Ureter (tissue), 1 donor: ENCODE measurements around the gene GRIK4. TPM values are rescaled to one million over a fixed set of nuclear protein-coding genes. Genes with fewer than 3 reads are reported as not detected.
"Not testable (repeated sequence)": the region's sequence is repeated elsewhere in the genome, so short reads cannot be mapped to it uniquely, and the experiment has no call there.

Experiments used
- DNase-seq: peaks from one replicate; pipeline ENCODE4 v3.0.0-alpha.2; 2020; ENCODE audit warnings: low spot score
- total RNA-seq: library from RNA; stranded (reverse); gene quantifications from one replicate; pipeline ENCODE4 v1.2.4, GENCODE V29; 2023
- donor health status: DM: yes; HTN: yes; CAD: no.

The GRIK4 gene
- total RNA-seq, 1 donor from 2014 or later: 0.21 TPM

- DNase-seq: no peak
Observed at GRCh38 chr11:120574876-120575275, 63.3 kb downstream of the GRIK4 start.

GRCh38 chr11:120575461-120575860 is 63.9 kb downstream of the GRIK4 start:
- no peak for DNase-seq

GRCh38 chr11:120576606-120577005 is 65.1 kb downstream of the GRIK4 start:
- no peak for DNase-seq

GRCh38 chr11:120577041-120577440 is 65.5 kb downstream of the GRIK4 start:
- no peak for DNase-seq

GRCh38 chr11:120577624-120578363 is 66.2 kb downstream of the GRIK4 start:
- no peak for DNase-seq

- DNase-seq: no peak
Observed at GRCh38 chr11:120578596-120579154, 67.1 kb downstream of the GRIK4 start.

- DNase-seq: no peak
Observed at GRCh38 chr11:120579611-120580031, 68.1 kb downstream of the GRIK4 start.

- DNase-seq: no peak
Observed at GRCh38 chr11:120581313-120581712, 69.8 kb downstream of the GRIK4 start.

- not testable (repeated sequence) for DNase-seq
Observed at GRCh38 chr11:120582535-120582934, 71.0 kb downstream of the GRIK4 start.

- DNase-seq: no peak
Observed at GRCh38 chr11:120586072-120586471, 74.5 kb downstream of the GRIK4 start.

- DNase-seq: no peak
Observed at GRCh38 chr11:120586728-120587127, 75.2 kb downstream of the GRIK4 start.

- DNase-seq: no peak
Observed at GRCh38 chr11:120587299-120587698, 75.8 kb downstream of the GRIK4 start.

GRCh38 chr11:120589376-120589775 is 77.8 kb downstream of the GRIK4 start:
- no peak for DNase-seq

- no peak for DNase-seq
Observed at GRCh38 chr11:120590472-120590871, 78.9 kb downstream of the GRIK4 start.

- no peak for DNase-seq
Observed at GRCh38 chr11:120594746-120595145, 83.2 kb downstream of the GRIK4 start.

GRCh38 chr11:120595557-120595956 is 84.0 kb downstream of the GRIK4 start:
- no peak for DNase-seq

GRCh38 chr11:120597250-120598215 is 86.0 kb downstream of the GRIK4 start:
- DNase-seq: no peak

- no peak for DNase-seq
Observed at GRCh38 chr11:120598517-120599257, 87.1 kb downstream of the GRIK4 start.

- DNase-seq: no peak
Observed at GRCh38 chr11:120599816-120600420, 88.4 kb downstream of the GRIK4 start.

GRCh38 chr11:120601536-120601935 is 90.0 kb downstream of the GRIK4 start:
- DNase-seq: no peak

- no peak for DNase-seq
Observed at GRCh38 chr11:120603071-120603470, 91.5 kb downstream of the GRIK4 start.
